IPS-NIHi11 (cell line): ENCODE data around the gene MARCHF4.
"Not testable (repeated sequence)": the region's sequence is repeated elsewhere in the genome, so short reads cannot be mapped to it uniquely, and the experiment has no call there.

Source experiments
- DNase-seq: peaks from one replicate; pipeline ENCODE4 v3.0.0; 2012; ENCODE audit warnings: mixed read lengths, low spot score

The MARCHF4 gene

GRCh38 chr2:216391401-216391800, 19.1 kb upstream of the MARCHF4 start:
- DNase-seq: no peak

GRCh38 chr2:216389570-216389969, 17.3 kb upstream of the MARCHF4 start:
- no peak for DNase-seq

GRCh38 chr2:216388046-216388884, 16.0 kb upstream of the MARCHF4 start:
- no peak for DNase-seq

- DNase-seq: no peak
Measured at GRCh38 chr2:216387262-216387661, 15.0 kb upstream of the MARCHF4 start.

- no peak for DNase-seq
Measured at GRCh38 chr2:216385478-216385877, 13.2 kb upstream of the MARCHF4 start.

GRCh38 chr2:216384409-216384808, 12.1 kb upstream of the MARCHF4 start:
- DNase-seq: not testable (repeated sequence)

GRCh38 chr2:216379977-216380376, 7.7 kb upstream of the MARCHF4 start:
- no peak for DNase-seq

GRCh38 chr2:216375286-216375685, 3.0 kb upstream of the MARCHF4 start:
- no peak for DNase-seq

GRCh38 chr2:216373896-216374295, 1.6 kb upstream of the MARCHF4 start:
- DNase-seq: no peak

GRCh38 chr2:216372761-216373291, 543 bp upstream of the MARCHF4 start:
- no peak for DNase-seq

- DNase-seq: peak; percentile 60
Measured at GRCh38 chr2:216370961-216371712, 1.1 kb downstream of the MARCHF4 start.

GRCh38 chr2:216369821-216370220, 2.5 kb downstream of the MARCHF4 start:
- no peak for DNase-seq

- no peak for DNase-seq
Measured at GRCh38 chr2:216366777-216367471, 5.4 kb downstream of the MARCHF4 start.

GRCh38 chr2:216365518-216365917, 6.8 kb downstream of the MARCHF4 start:
- DNase-seq: no peak

GRCh38 chr2:216363221-216363620, 9.1 kb downstream of the MARCHF4 start:
- no peak for DNase-seq

GRCh38 chr2:216362730-216363129, 9.6 kb downstream of the MARCHF4 start:
- no peak for DNase-seq

GRCh38 chr2:216355711-216356110, 16.6 kb downstream of the MARCHF4 start:
- DNase-seq: no peak

- DNase-seq: no peak
Measured at GRCh38 chr2:216354306-216354705, 18.0 kb downstream of the MARCHF4 start.

- no peak for DNase-seq
Measured at GRCh38 chr2:216352653-216353270, 19.5 kb downstream of the MARCHF4 start.

GRCh38 chr2:216351172-216351925, 20.9 kb downstream of the MARCHF4 start:
- no peak for DNase-seq

GRCh38 chr2:216350214-216350791, 22.0 kb downstream of the MARCHF4 start:
- no peak for DNase-seq
